T-cell (primary cell): ENCODE results near the gene RNFT1. TPM values are rescaled to one million over a fixed set of nuclear protein-coding genes. Genes with fewer than 3 reads are reported as not detected.

ENCODE experiments used
- ATAC-seq, 4 experiments: fragments of 200-7000 bp in 3 of 4; fragments of 150-1000 bp in 1 of 4; cut with Tn5 transposase; replicated peaks in 1 of 4; 1 replicate in 3 of 4; 2 replicates in 1 of 4; pipeline ENCODE4 v1.10.0; 2021; ENCODE audit warnings: moderate library complexity in 3 of 4, mild to moderate bottlenecking in 2 of 4, moderate number of reproducible peaks in 1 of 4
- CTCF ChIA-PET, 2 donors: fragments of 300-600 bp; sonication (Branson Sonifier 250); formaldehyde crosslinking; loops; one replicate each; lab custom pipeline; 2022; ENCODE audit warnings: antibody characterized with exemption in 2 of 2; lab: Charles Lee
- POLR2A ChIA-PET, 2 donors: fragments of 300-600 bp; sonication (Branson Sonifier 250); formaldehyde crosslinking; loops; one replicate each; lab custom pipeline; 2022; ENCODE audit warnings: antibody characterized with exemption in 2 of 2; lab: Charles Lee
- DNase-seq, 35 experiments: peaks; one replicate each; pipeline versions ENCODE4 v3.0.0 to v3.0.0-alpha.2; 2013 to 2023
- H3K27ac ChIP-seq: one replicate; pipeline ENCODE4 v1.5.1; 2013; ENCODE audit warnings: low read length
- H3K27me3 ChIP-seq, 2 experiments: replicated peaks in 1 of 2; 1 replicate in 1 of 2; 2 replicates in 1 of 2; pipeline versions ENCODE4 v1.6.1 to v1.7.0; 2013; ENCODE audit warnings: low read length in 1 of 2, mixed read lengths in 1 of 2; ENCODE audit not compliant: control insufficient read depth in 2 of 2, insufficient read depth in 2 of 2; ENCODE audit errors: extremely low read depth in 1 of 2
- H3K36me3 ChIP-seq, 2 donors: 1 replicate in 1 of 2; 2 replicates in 1 of 2; pipeline versions ENCODE4 v1.6.1 to v1.7.0; 2013; ENCODE audit warnings: low read length in 1 of 2; ENCODE audit not compliant: control insufficient read depth in 2 of 2, insufficient read depth in 1 of 2; ENCODE audit errors: extremely low read depth in 1 of 2
- H3K4me1 ChIP-seq, 2 experiments: 1 replicate in 1 of 2; 2 replicates in 1 of 2; pipeline versions ENCODE4 v1.6.1 to v1.7.0; 2013; ENCODE audit warnings: low read length in 2 of 2, mixed read lengths in 1 of 2; ENCODE audit not compliant: insufficient read depth in 2 of 2, control insufficient read depth in 1 of 2; ENCODE audit errors: extremely low read depth in 1 of 2
- H3K4me3 ChIP-seq, 2 donors: 1 replicate in 1 of 2; 2 replicates in 1 of 2; pipeline versions ENCODE4 v1.5.1 to v1.7.0; 2013; ENCODE audit warnings: mild to moderate bottlenecking in 2 of 2, low read length in 1 of 2, moderate library complexity in 1 of 2; ENCODE audit not compliant: control insufficient read depth in 1 of 2; ENCODE audit errors: extremely low read depth in 1 of 2
- H3K9me3 ChIP-seq: 2 replicates; pipeline ENCODE4 v1.7.0; 2013
- H3K27ac Mint-ChIP-seq, 2 donors: one replicate each; pipeline ENCODE4 v1.8.0; 2020 to 2021; ENCODE audit warnings: mild to moderate bottlenecking in 2 of 2, mixed read lengths in 2 of 2
- H3K27me3 Mint-ChIP-seq, 2 donors: one replicate each; pipeline ENCODE4 v1.8.0; 2021 to 2022; ENCODE audit warnings: mixed read lengths in 2 of 2
- H3K36me3 Mint-ChIP-seq: one replicate; pipeline ENCODE4 v1.8.0; 2021; ENCODE audit warnings: mixed read lengths
- H3K4me1 Mint-ChIP-seq, 3 donors: one replicate each; pipeline ENCODE4 v1.8.0; 2020 to 2022; ENCODE audit warnings: mixed read lengths in 3 of 3, mild to moderate bottlenecking in 1 of 3
- H3K4me3 Mint-ChIP-seq, 3 donors: one replicate each; pipeline ENCODE4 v1.8.0; 2020 to 2022; ENCODE audit warnings: mild to moderate bottlenecking in 3 of 3, mixed read lengths in 3 of 3, moderate library complexity in 3 of 3
- H3K9me3 Mint-ChIP-seq, 3 donors: one replicate each; pipeline ENCODE4 v1.8.0; 2020 to 2022; ENCODE audit warnings: mixed read lengths in 3 of 3
- WGBS: methylation state at CpG from one replicate; pipeline ENCODE4 v1.1.5; 2013; ENCODE audit warnings: missing lambda C conversion rate; ENCODE audit not compliant: insufficient coverage; 5-methylcytosine and 5-hydroxymethylcytosine counted together
- total RNA-seq, 35 experiments: library from RNA in 6 of 35; stranded (reverse) in 6 of 35; fragments of 120-200 nt in 1 of 35; gene quantifications; one replicate each; pipeline versions ENCODE4 v1.2.1 to v1.2.4 and lab custom pipeline; 2013 to 2026

RNFT1 gene
- total RNA-seq, 5 donors from 2014 or later (not counting 1 experiment from before 2014, with no cell fraction given) = 26.2 to 35.8 (median 32.3) TPM

GRCh38 chr17:59916446-59916845 lies 48.1 kb downstream of the RNFT1 start:
- Mint-ChIP-seq H3K27ac (no peak overlapping the region), H3K27me3 (no peaks in the 10 kb centered on the region), H3K36me3 (peaks cover 38% of the 10 kb centered on the region), H3K4me3 (no peak overlapping the region), H3K4me1 (peaks cover 0 to 2% (median 0%) of the 10 kb centered on the region in 3 donors), H3K9me3 (no peaks in the 10 kb centered on the region)
- POLR2A ChIA-PET = interaction anchor here in 1 of 2 donors (0.6 kb wide), 1 partner anchor 27 kb away, joined by 6 read pairs; no protein-coding TSS in a partner anchor
- Histone ChIP-seq H3K36me3 (peaks cover 7 to 81% of the 10 kb centered on the region in 2 donors), H3K4me3 (no peak overlapping the region), H3K27me3 (no peaks in the 10 kb centered on the region), H3K4me1 (no peaks in the 10 kb centered on the region), H3K27ac (no peak overlapping the region), H3K9me3 (no peaks in the 10 kb centered on the region)
- ATAC-seq (no peak), DNase-seq (no peak)
- CTCF ChIA-PET = no interaction called here

DNA sequence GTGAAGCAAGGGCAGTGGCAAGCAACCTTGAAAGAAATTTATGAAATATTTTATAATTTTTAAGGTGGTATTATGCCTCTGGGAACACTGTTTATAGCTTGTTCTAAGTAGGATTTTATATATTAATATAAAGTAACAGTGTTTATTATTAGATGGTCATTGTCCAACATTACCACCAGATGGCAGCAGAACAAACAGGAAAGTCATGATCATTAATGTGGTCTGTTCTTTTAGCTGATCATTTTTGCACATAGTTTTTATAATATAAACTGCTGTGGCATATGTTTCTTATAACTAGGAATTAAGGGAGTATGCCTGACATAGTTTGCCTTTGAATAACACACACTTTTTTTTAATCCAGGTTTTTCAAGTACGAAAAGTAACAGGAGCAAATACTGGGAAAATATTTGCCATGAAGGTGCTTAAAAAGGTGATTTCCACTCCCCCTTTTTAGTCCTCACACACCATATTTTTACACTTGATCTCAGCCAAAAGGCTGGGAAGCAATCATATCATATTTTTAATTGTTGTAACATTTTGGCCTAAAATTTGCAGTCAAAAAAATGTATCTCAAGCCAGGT lies 50.2 kb downstream of the RNFT1 start:
- Mint-ChIP-seq H3K4me3 (no peak overlapping the region), H3K4me1 (peaks cover 0 to 2% (median 2%) of the 10 kb centered on the region in 3 donors), H3K36me3 (peaks cover 31% of the 10 kb centered on the region), H3K27me3 (no peaks in the 10 kb centered on the region), H3K9me3 (no peaks in the 10 kb centered on the region), H3K27ac (no peak overlapping the region)
- H3K4me1 ChIP-seq = no peaks in the 10 kb centered on the region
- H3K4me3 ChIP-seq = no peak overlapping the region
- POLR2A ChIA-PET = interaction anchor here (0.5 to 1.1 kb wide), 3 partner anchors 22 to 317 kb away, joined by 3 to 4 read pairs (median 3); partner anchors contain the start of genes RPS6KB1 (in 1 of the 2) and TUBD1 (in 1 of the 2)
- no peak overlapping the region for H3K27ac ChIP-seq
- no CpG with 5 or more reads among the region's 1 CpG for WGBS
- no peaks in the 10 kb centered on the region for H3K27me3 ChIP-seq
- peaks cover 7 to 68% of the 10 kb centered on the region in 2 donors for H3K36me3 ChIP-seq
- no peaks in the 10 kb centered on the region for H3K9me3 ChIP-seq
- DNase-seq (peak in 6 of 35 experiments; percentile 6 to 68 (median 12)), ATAC-seq (peak in 1 of 4 experiments; percentile 47)
- CTCF ChIA-PET = interaction anchor here in 1 of 2 donors (0.5 to 1.4 kb wide), 11 partner anchors 9 to 160 kb away, joined by 3 to 28 read pairs (median 4); partner anchors contain the start of genes RPS6KB1 and TUBD1

GRCh38 chr17:59907467-59907866 lies 57.1 kb downstream of the RNFT1 start:
- no peak for DNase-seq
- H3K36me3 Mint-ChIP-seq = peaks cover 14% of the 10 kb centered on the region
- H3K9me3 Mint-ChIP-seq = no peaks in the 10 kb centered on the region
- Histone ChIP-seq H3K36me3 (peaks cover 0 to 17% of the 10 kb centered on the region in 2 donors), H3K27me3 (no peaks in the 10 kb centered on the region), H3K9me3 (no peaks in the 10 kb centered on the region), H3K4me1 (no peaks in the 10 kb centered on the region), H3K4me3 (no peak overlapping the region), H3K27ac (no peak overlapping the region)
- no CpG with 5 or more reads among the region's 3 CpGs for whole genome bisulfite sequencing
- H3K4me1 Mint-ChIP-seq = peaks cover 18 to 31% (median 25%) of the 10 kb centered on the region in 3 donors
- no peak overlapping the region for H3K4me3 Mint-ChIP-seq
- no peak overlapping the region for H3K27ac Mint-ChIP-seq
- POLR2A ChIA-PET = interaction anchor here in 1 of 2 donors (0.7 kb wide), 1 partner anchor 10 kb away, joined by 5 read pairs; no protein-coding TSS in a partner anchor
- H3K27me3 Mint-ChIP-seq = no peaks in the 10 kb centered on the region
- no peak for ATAC-seq
- CTCF ChIA-PET = no interaction called here

DNA sequence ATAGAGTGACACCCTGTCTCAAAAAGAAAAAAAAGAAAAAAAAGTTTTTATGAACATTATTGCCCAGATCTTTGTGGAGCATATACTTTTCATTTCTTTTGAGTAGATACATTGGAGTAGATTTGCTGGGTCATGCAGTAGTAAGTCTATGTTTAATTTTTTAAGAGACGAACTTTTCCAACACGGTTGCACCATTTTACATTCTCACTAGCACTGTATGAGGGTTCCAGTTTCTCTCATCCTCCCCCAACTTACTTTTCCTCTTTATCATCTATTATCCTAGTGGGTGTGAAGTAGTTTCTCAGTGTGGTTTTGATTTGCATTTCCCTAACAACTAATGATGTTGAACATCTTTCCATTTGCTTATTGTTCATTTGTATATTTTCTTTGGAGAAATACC lies 61.1 kb downstream of the RNFT1 start:
- Mint-ChIP-seq H3K4me1 (peaks cover 28 to 41% (median 38%) of the 10 kb centered on the region in 3 donors), H3K9me3 (no peaks in the 10 kb centered on the region), H3K4me3 (no peak overlapping the region), H3K27me3 (no peaks in the 10 kb centered on the region), H3K27ac (peak overlapping the region in 1 of 2 donors; percentile 48), H3K36me3 (peaks cover 9% of the 10 kb centered on the region)
- WGBS = no CpG with 5 or more reads among the region's 2 CpGs
- DNase-seq (no peak), ATAC-seq (no peak)
- Histone ChIP-seq H3K4me1 (peaks cover 0 to 2% of the 10 kb centered on the region in 2 experiments), H3K4me3 (no peak overlapping the region), H3K27me3 (no peaks in the 10 kb centered on the region), H3K27ac (no peak overlapping the region), H3K9me3 (no peaks in the 10 kb centered on the region), H3K36me3 (peaks cover 0 to 7% of the 10 kb centered on the region in 2 donors)
- ChIA-PET CTCF (no interaction called here), POLR2A (no interaction called here)

Other genes starting within 250 kb of the RNFT1 start
- gene TUBD1, start 71.8 kb downstream of the RNFT1 start, total RNA-seq = 10 to 100 TPM; 16.6 to 27.9 (median 25.1) TPM
- 10 to 100 TPM; 57.7 to 90.4 (median 61.7) TPM for gene RPS6KB1, start 71.6 kb downstream of the RNFT1 start, total RNA-seq
- gene HEATR6, start 114.2 kb upstream of the RNFT1 start, total RNA-seq = 10 to 100 TPM; 14.3 to 29.1 (median 21.9) TPM
- gene CA4, start 185.2 kb upstream of the RNFT1 start, total RNA-seq = not detected